ENCODE measurements around the gene PKDCC. TPM values are rescaled to one million over a fixed set of nuclear protein-coding genes. Genes with fewer than 3 reads are reported as not detected.

PKDCC gene
- total RNA-seq, 1 experiment from 2014 or later, result 82.2 TPM

- DNase-seq (ENCODE audit: low spot score), result no peak
- CTCF ChIA-PET, result no interaction called here
Measured at GRCh38 chr2:42030200-42030759, 17.5 kb upstream of the PKDCC start.

GRCh38 chr2:42030829-42031228, 17.0 kb upstream of the PKDCC start:
- DNase-seq (ENCODE audit: low spot score), result no peak
- Histone ChIP-seq H3K4me1 (ENCODE audit: insufficient read depth, low read length, poor library complexity, severe bottlenecking) (peaks cover 57% of the 10 kb centered on the region), H3K9me3 (ENCODE audit: low read depth, low read length, poor library complexity, severe bottlenecking) (no peaks in the 10 kb centered on the region), H3K36me3 (ENCODE audit: insufficient read depth, low read length, poor library complexity, severe bottlenecking) (no peaks in the 10 kb centered on the region), H3K27ac (ENCODE audit: low read depth, low read length, poor library complexity, severe bottlenecking) (no peak overlapping the region), H3K27me3 (replicated peaks; ENCODE audit: insufficient read depth, low read depth, low read length, poor library complexity) (no peaks in the 10 kb centered on the region), H3K4me3 (ENCODE audit: low read depth, low read length, poor library complexity, severe bottlenecking) (no peak overlapping the region)
- no TSS peak for BruUV-seq (replicated peaks)
- CTCF ChIA-PET, result no interaction called here
- POLR2A ChIA-PET (ENCODE audit: low non-redundant PET), result no interaction called here
- TF ChIP-seq CTCF (conservative IDR thresholded peaks at IDR 0.05; ENCODE audit: low read depth, low read length) (no peak), EZH2 (IDR thresholded peaks at IDR 0.05; ENCODE audit: borderline replicate concordance, low read depth, low read length, poor library complexity, severe bottlenecking) (no peak)
- intact Hi-C loops (cut with micrococcal nuclease; ENCODE audit: unreplicated experiment), result no loop called here

More at GRCh38 chr2:42030200-42030759, 17.5 kb upstream of the PKDCC start:
- intact Hi-C loops (cut with micrococcal nuclease; ENCODE audit: unreplicated experiment), result no loop called here
- BruUV-seq (replicated peaks), result no TSS peak
- no peaks in the 10 kb centered on the region for H3K9me3 ChIP-seq (ENCODE audit: low read depth, low read length, poor library complexity, severe bottlenecking)
- H3K27ac ChIP-seq (ENCODE audit: low read depth, low read length, poor library complexity, severe bottlenecking), result peak overlapping the region; percentile 78
- H3K4me3 ChIP-seq (ENCODE audit: low read depth, low read length, poor library complexity, severe bottlenecking), result no peak overlapping the region
- H3K27me3 ChIP-seq (replicated peaks; ENCODE audit: insufficient read depth, low read depth, low read length, poor library complexity), result no peaks in the 10 kb centered on the region
- TF ChIP-seq CTCF (conservative IDR thresholded peaks at IDR 0.05; ENCODE audit: low read depth, low read length), result no peak
- no peak for TF ChIP-seq EZH2 (IDR thresholded peaks at IDR 0.05; ENCODE audit: borderline replicate concordance, low read depth, low read length, poor library complexity, severe bottlenecking)
- peaks cover 63% of the 10 kb centered on the region for H3K4me1 ChIP-seq (ENCODE audit: insufficient read depth, low read length, poor library complexity, severe bottlenecking)
- POLR2A ChIA-PET (ENCODE audit: low non-redundant PET), result no interaction called here
- H3K36me3 ChIP-seq (ENCODE audit: insufficient read depth, low read length, poor library complexity, severe bottlenecking), result no peaks in the 10 kb centered on the region

GRCh38 chr2:42031281-42032223, 16.3 kb upstream of the PKDCC start:
- no peak for TF ChIP-seq CTCF (conservative IDR thresholded peaks at IDR 0.05; ENCODE audit: low read depth, low read length)
- TF ChIP-seq EZH2 (IDR thresholded peaks at IDR 0.05; ENCODE audit: borderline replicate concordance, low read depth, low read length, poor library complexity, severe bottlenecking), result no peak
- no peaks in the 10 kb centered on the region for H3K36me3 ChIP-seq (ENCODE audit: insufficient read depth, low read length, poor library complexity, severe bottlenecking)
- no peak for DNase-seq (ENCODE audit: low spot score)
- H3K27me3 ChIP-seq (replicated peaks; ENCODE audit: insufficient read depth, low read depth, low read length, poor library complexity), result no peaks in the 10 kb centered on the region
- POLR2A ChIA-PET (ENCODE audit: low non-redundant PET), result no interaction called here
- H3K27ac ChIP-seq (ENCODE audit: low read depth, low read length, poor library complexity, severe bottlenecking), result no peak overlapping the region
- peaks cover 56% of the 10 kb centered on the region for H3K4me1 ChIP-seq (ENCODE audit: insufficient read depth, low read length, poor library complexity, severe bottlenecking)
- intact Hi-C loops (cut with micrococcal nuclease; ENCODE audit: unreplicated experiment), result no loop called here
- no TSS peak for BruUV-seq (replicated peaks)
- CTCF ChIA-PET, result no interaction called here
- H3K4me3 ChIP-seq (ENCODE audit: low read depth, low read length, poor library complexity, severe bottlenecking), result no peak overlapping the region
- H3K9me3 ChIP-seq (ENCODE audit: low read depth, low read length, poor library complexity, severe bottlenecking), result no peaks in the 10 kb centered on the region
